Cardiac muscle cell (in vitro differentiated cells and primary cell): ENCODE results near the gene MTCL3.

ENCODE experiments used
- DNase-seq, 2 donors: peaks; one replicate each; pipeline versions ENCODE4 v3.0.0 to v3.0.0-alpha.2; 2010 to 2017; ENCODE audit warnings: low read depth in 1 of 2, low spot score in 1 of 2
- H3K27ac ChIP-seq: fragments of 200-600 bp; sonication (generic); 2 replicates; pipeline ENCODE4 v1.5.1; 2016
- H3K27me3 ChIP-seq: fragments of 200-600 bp; sonication (generic); 2 replicates; pipeline ENCODE4 v1.6.0; 2016; ENCODE audit warnings: control low read depth
- H3K36me3 ChIP-seq: fragments of 200-600 bp; sonication (generic); 2 replicates; pipeline ENCODE4 v1.5.1; 2016; ENCODE audit warnings: control low read depth
- H3K4me1 ChIP-seq: fragments of 200-600 bp; sonication (generic); 2 replicates; pipeline ENCODE4 v1.8.1; 2017; ENCODE audit warnings: low read depth, mild to moderate bottlenecking, mixed run types
- H3K4me3 ChIP-seq: fragments of 200-600 bp; sonication (generic); 2 replicates; pipeline ENCODE4 v1.5.1; 2016; ENCODE audit warnings: mild to moderate bottlenecking
- H3K9me3 ChIP-seq: fragments of 200-600 bp; sonication (generic); 2 replicates; pipeline ENCODE4 v1.5.1; 2017; ENCODE audit warnings: low read depth, mild to moderate bottlenecking, control low read depth
- CTCF ChIP-seq: IDR thresholded peaks from 2 replicates; pipeline ENCODE4 v1.5.1; 2012; ENCODE audit warnings: low read depth, mild to moderate bottlenecking, low read length

The MTCL3 gene

GRCh38 chr6:127518191-127518709 is 885 bp downstream of the MTCL3 start:
- Histone ChIP-seq H3K4me3 (no peak overlapping the region), H3K27ac (no peak overlapping the region), H3K27me3 (peaks cover 57% of the 10 kb centered on the region), H3K9me3 (no peaks in the 10 kb centered on the region), H3K4me1 (peaks cover 6% of the 10 kb centered on the region), H3K36me3 (no peaks in the 10 kb centered on the region)
- TF ChIP-seq CTCF = no peak
- no peak for DNase-seq

- H3K4me1 ChIP-seq = peaks cover 6% of the 10 kb centered on the region
- no peak overlapping the region for H3K27ac ChIP-seq
- no peak overlapping the region for H3K4me3 ChIP-seq
- peaks cover 56% of the 10 kb centered on the region for H3K27me3 ChIP-seq
- no peak for TF ChIP-seq CTCF
- no peaks in the 10 kb centered on the region for H3K9me3 ChIP-seq
- H3K36me3 ChIP-seq = no peaks in the 10 kb centered on the region
- no peak for DNase-seq
Observed at GRCh38 chr6:127517693-127518092, 1.4 kb downstream of the MTCL3 start.

- H3K9me3 ChIP-seq = no peaks in the 10 kb centered on the region
- no peaks in the 10 kb centered on the region for H3K36me3 ChIP-seq
- H3K4me1 ChIP-seq = peaks cover 6% of the 10 kb centered on the region
- no peak overlapping the region for H3K27ac ChIP-seq
- TF ChIP-seq CTCF = peak; percentile 64
- H3K4me3 ChIP-seq = peak overlapping the region; percentile 54
- peak; percentile 34 to 46 for DNase-seq
- H3K27me3 ChIP-seq = peaks cover 56% of the 10 kb centered on the region
Observed at GRCh38 chr6:127516662-127517273, 2.4 kb downstream of the MTCL3 start.

- peak; percentile 77 to 90 for DNase-seq
- Histone ChIP-seq H3K4me3 (peak overlapping the region; percentile 54), H3K9me3 (no peaks in the 10 kb centered on the region), H3K27me3 (peaks cover 55% of the 10 kb centered on the region), H3K4me1 (peaks cover 6% of the 10 kb centered on the region), H3K27ac (no peak overlapping the region), H3K36me3 (no peaks in the 10 kb centered on the region)
- TF ChIP-seq CTCF = no peak
Observed at GRCh38 chr6:127515794-127516661, 3.1 kb downstream of the MTCL3 start.

GRCh38 chr6:127515234-127515793 is 3.8 kb downstream of the MTCL3 start:
- Histone ChIP-seq H3K27me3 (peaks cover 51% of the 10 kb centered on the region), H3K9me3 (no peaks in the 10 kb centered on the region), H3K4me3 (peak overlapping the region; percentile 54), H3K36me3 (no peaks in the 10 kb centered on the region), H3K4me1 (peaks cover 6% of the 10 kb centered on the region), H3K27ac (no peak overlapping the region)
- TF ChIP-seq CTCF = peak; percentile 19
- DNase-seq = peak; percentile 38 to 64
